HepG2 (cell line): ENCODE results near the gene SLC38A2. TPM values are rescaled to one million over a fixed set of nuclear protein-coding genes. Genes with fewer than 3 reads are reported as not detected.

Experiments
- ATAC-seq: fragments of 200-7000 bp; cut with Tn5 transposase; 3 replicates; pipeline ENCODE4 v1.9.1; 2020; ENCODE audit warnings: mild to moderate bottlenecking, moderate library complexity
- BruUV-seq: library from RNA; stranded (reverse); fragments of 400-500 nt; replicated peaks from 2 replicates; lab custom pipeline; 2021; lab: Mats Ljungman, UMichigan
- CTCF ChIA-PET: fragments of 300-600 bp; formaldehyde crosslinking; extraction: SDS; loops from one replicate; lab custom pipeline; 2021; ENCODE audit warnings: low total read pairs, inconsistent platforms, low intra/inter-chr PET ratio; lab: Yijun Ruan, JAX
- POLR2A ChIA-PET: fragments of 350-600 bp; sonication (Branson Sonifier 250); formaldehyde crosslinking; loops from one replicate; lab custom pipeline; 2020; ENCODE audit warnings: antibody characterized with exemption, inconsistent platforms; lab: Yijun Ruan, JAX
- DNase-seq: peaks from one replicate; pipeline ENCODE4 v3.0.0-alpha.2; 2015; ENCODE audit warnings: low spot score
- FAIRE-seq: peaks from 3 replicates; lab custom pipeline; 2011; peaks lifted over from hg19 to GRCh38; lab: Jason Lieb, UNC
- H2AFZ ChIP-seq: one replicate; pipeline ENCODE4 v1.6.1; 2011; ENCODE audit warnings: low read length, inconsistent platforms
- H3K27ac ChIP-seq: fragments of 300-600 bp; 3 replicates; pipeline ENCODE4 v1.8.0; 2011; ENCODE audit warnings: mixed run types, mild to moderate bottlenecking, mixed read lengths, low read length, inconsistent platforms; ENCODE audit not compliant: insufficient read depth; ENCODE audit errors: extremely low read length
- H3K27me3 ChIP-seq, 2 experiments: fragments of 200-600 bp in 1 of 2; 2 replicates in 1 of 2; 3 replicates in 1 of 2; pipeline versions ENCODE4 v1.6.0 to v1.8.0; 2011; ENCODE audit warnings: low read length in 2 of 2, mild to moderate bottlenecking in 2 of 2, moderate library complexity in 2 of 2, inconsistent platforms in 1 of 2; ENCODE audit not compliant: insufficient read depth in 2 of 2, control insufficient read depth in 1 of 2
- H3K36me3 ChIP-seq, 2 experiments: fragments of 200-600 bp in 1 of 2; replicated peaks in 1 of 2; 2 replicates in 1 of 2; 3 replicates in 1 of 2; pipeline versions ENCODE4 v1.5.1 to v1.8.0; 2011; ENCODE audit warnings: low read length in 2 of 2, inconsistent platforms in 1 of 2; ENCODE audit not compliant: insufficient read depth in 2 of 2, control insufficient read depth in 1 of 2
- H3K4me1 ChIP-seq: 2 replicates; pipeline ENCODE4 v1.5.1; 2012; ENCODE audit warnings: low read length, inconsistent platforms; ENCODE audit not compliant: insufficient read depth
- H3K4me2 ChIP-seq: 2 replicates; pipeline ENCODE4 v1.6.0; 2011; ENCODE audit warnings: low read depth, low read length, inconsistent platforms
- H3K4me3 ChIP-seq, 3 experiments: fragments of 200-600 bp in 1 of 3; sonication (generic), shearing (Covaris generic) in 1 of 3; replicated peaks in 1 of 3; 2 replicates each; pipeline ENCODE4 v1.5.1; 2011 to 2016; ENCODE audit warnings: low read length in 3 of 3, inconsistent platforms in 2 of 3, low read depth in 2 of 3, mild to moderate bottlenecking in 2 of 3, control low read depth in 1 of 3, mixed read lengths in 1 of 3; ENCODE audit not compliant: insufficient read depth in 1 of 3
- H3K79me2 ChIP-seq: one replicate; pipeline ENCODE4 v1.6.1; 2011; ENCODE audit warnings: low read length, inconsistent platforms; ENCODE audit not compliant: insufficient read depth
- H3K9ac ChIP-seq: 2 replicates; pipeline ENCODE4 v1.6.0; 2011; ENCODE audit warnings: mild to moderate bottlenecking, low read depth, low read length, inconsistent platforms; ENCODE audit not compliant: insufficient read depth
- H3K9me3 ChIP-seq: 2 replicates; pipeline ENCODE4 v1.5.1; 2012; ENCODE audit warnings: mild to moderate bottlenecking, low read length
- H4K20me1 ChIP-seq: 2 replicates; pipeline ENCODE4 v1.6.0; 2011; ENCODE audit warnings: inconsistent platforms, mild to moderate bottlenecking, low read length, moderate library complexity; ENCODE audit not compliant: insufficient read depth
- CEBPB ChIP-seq: IDR thresholded peaks from 2 replicates; pipeline ENCODE4 v1.6.1; 2011; ENCODE audit warnings: low read depth, low read length, improper control_type of control experiment, borderline replicate concordance
- CEBPG ChIP-seq: IDR thresholded peaks from 2 replicates; pipeline ENCODE4 v1.6.1; 2016
- ELF3 ChIP-seq: IDR thresholded peaks from 2 replicates; pipeline ENCODE4 v1.6.1; 2016; ENCODE audit warnings: missing genetic modification reagents, missing compliant biosample characterization
- HNRNPL ChIP-seq: fragments of 200-400 bp; formaldehyde crosslinking; IDR thresholded peaks from 2 replicates; pipeline ENCODE4 v1.6.1; 2017; ENCODE audit warnings: mild to moderate bottlenecking, low read depth, low read length
- MED1 ChIP-seq: sonication (generic); formaldehyde crosslinking; IDR thresholded peaks from 2 replicates; pipeline ENCODE4 v1.4.0; 2020; ENCODE audit warnings: missing genetic modification reagents
- PAF1 ChIP-seq: IDR thresholded peaks from 2 replicates; pipeline ENCODE4 v1.6.1; 2016; ENCODE audit warnings: missing genetic modification reagents, missing compliant biosample characterization
- POLR2A ChIP-seq, 2 experiments: IDR thresholded peaks; 2 replicates each; pipeline ENCODE4 v1.6.1; 2011; ENCODE audit warnings: low read depth in 2 of 2, low read length in 2 of 2, mild to moderate bottlenecking in 1 of 2, moderate library complexity in 1 of 2; ENCODE audit not compliant: insufficient read depth in 1 of 2
- POLR2AphosphoS5 ChIP-seq: IDR thresholded peaks from 2 replicates; pipeline ENCODE4 v1.6.1; 2012; ENCODE audit warnings: low read depth, low read length
- POLR2G ChIP-seq: fragments of 200-400 bp; formaldehyde crosslinking; IDR thresholded peaks from 2 replicates; pipeline ENCODE4 v1.6.1; 2018; ENCODE audit warnings: mild to moderate bottlenecking, low read depth, low read length, moderate library complexity
- RARG ChIP-seq: sonication (generic); formaldehyde crosslinking; IDR thresholded peaks from 2 replicates; pipeline ENCODE4 v1.4.0; 2020; ENCODE audit warnings: low read depth, mild to moderate bottlenecking, missing genetic modification reagents
- RBAK ChIP-seq: sonication (generic); formaldehyde crosslinking; IDR thresholded peaks from 2 replicates; pipeline ENCODE4 v1.5.1; 2020; ENCODE audit warnings: mild to moderate bottlenecking, missing genetic modification reagents
- RBM22 ChIP-seq: fragments of 200-400 bp; formaldehyde crosslinking; optimal IDR thresholded peaks from 2 replicates; pipeline ENCODE3; 2017; ENCODE audit warnings: mild to moderate bottlenecking, low read length, moderate library complexity
- SNRNP70 ChIP-seq: fragments of 200-400 bp; formaldehyde crosslinking; IDR thresholded peaks from 2 replicates; pipeline ENCODE4 v1.6.1; 2017; ENCODE audit warnings: mild to moderate bottlenecking, low read depth, low read length, moderate library complexity
- SRY ChIP-seq: sonication (generic); formaldehyde crosslinking; IDR thresholded peaks from 2 replicates; pipeline ENCODE4 v1.8.0; 2022; ENCODE audit warnings: mild to moderate bottlenecking, missing genetic modification reagents
- SSRP1 ChIP-seq: IDR thresholded peaks from 2 replicates; pipeline ENCODE4 v1.6.1; 2016; ENCODE audit warnings: control low read depth
- WIZ ChIP-seq: sonication (generic); formaldehyde crosslinking; IDR thresholded peaks from 2 replicates; pipeline ENCODE4 v1.5.1; 2020; ENCODE audit warnings: mild to moderate bottlenecking, missing genetic modification reagents
- ZC3H13 ChIP-seq: sonication (generic); formaldehyde crosslinking; IDR thresholded peaks from 2 replicates; pipeline ENCODE4 v1.8.1; 2023; ENCODE audit warnings: mild to moderate bottlenecking, missing genetic modification reagents, moderate library complexity
- ZMYM4 ChIP-seq: sonication (generic); formaldehyde crosslinking; IDR thresholded peaks from 2 replicates; pipeline ENCODE4 v1.8.1; 2023; ENCODE audit warnings: mild to moderate bottlenecking, missing genetic modification reagents
- ZNF569 ChIP-seq: sonication (generic); formaldehyde crosslinking; IDR thresholded peaks from 2 replicates; pipeline ENCODE4 v1.5.0; 2020; ENCODE audit warnings: mild to moderate bottlenecking, missing genetic modification reagents, moderate library complexity, borderline replicate concordance
- WGBS: methylation state at CpG from one replicate; pipeline ENCODE4 v1.1.6; 2017; ENCODE audit warnings: low lambda C conversion rate; 5-methylcytosine and 5-hydroxymethylcytosine counted together
- in situ Hi-C: cut with HindIII; loops from 2 replicates; pipeline ENCODE4 v1.10.0; 2017; ENCODE audit warnings: low pct_unique_long_range_greater_than_20kb; ENCODE audit not compliant: extremely low pct_ligation_motif_present
- intact Hi-C: fragments of 100-400 bp; cut with micrococcal nuclease; formaldehyde crosslinking; loops from one replicate; pipeline ENCODE4 v1.10.0; 2022; ENCODE audit not compliant: unreplicated experiment
- polyA plus RNA-seq, 8 experiments: library from polyadenylated mRNA; depleted of rRNA in 3 of 8; stranded (reverse) in 7 of 8; unstranded in 1 of 8; fragments of >200 nt; fragmentation: Illumina TruSeq in 4 of 8; extraction: Trizol in 4 of 8; gene quantifications; 2 replicates each; pipeline versions ENCODE4 v1.2.1 to v1.2.3, GENCODE V29; 2011 to 2016; ENCODE audit warnings: low read depth in 4 of 8, missing spikeins in 1 of 8, mixed read lengths in 1 of 8; ENCODE audit not compliant: insufficient read depth in 1 of 8
- total RNA-seq, 5 experiments: library from RNA; depleted of rRNA; stranded (reverse); fragments of >200 nt; fragmentation: Illumina TruSeq; extraction: Trizol; gene quantifications; 2 replicates each; pipeline ENCODE4 v1.2.3, GENCODE V29; 2016; ENCODE audit warnings: low read depth in 1 of 5
- TF ChIP-seq, protein P1 (sequence below): sonication (generic); formaldehyde crosslinking; conservative IDR thresholded peaks from 2 replicates; pipeline ENCODE4 v1.4.0; 2020; ENCODE audit warnings: missing genetic modification reagents
- TF ChIP-seq, protein P2 (sequence below): sonication (generic); formaldehyde crosslinking; IDR thresholded peaks from 2 replicates; pipeline ENCODE4 v1.4.0; 2020; ENCODE audit warnings: missing genetic modification reagents

Gene SLC38A2
- total and polyA plus RNA-seq, 2 of the 13 experiments (the other 11 are each of a cell fraction or from before 2014, with no cell fraction given): 368 to 880 TPM

DNA sequence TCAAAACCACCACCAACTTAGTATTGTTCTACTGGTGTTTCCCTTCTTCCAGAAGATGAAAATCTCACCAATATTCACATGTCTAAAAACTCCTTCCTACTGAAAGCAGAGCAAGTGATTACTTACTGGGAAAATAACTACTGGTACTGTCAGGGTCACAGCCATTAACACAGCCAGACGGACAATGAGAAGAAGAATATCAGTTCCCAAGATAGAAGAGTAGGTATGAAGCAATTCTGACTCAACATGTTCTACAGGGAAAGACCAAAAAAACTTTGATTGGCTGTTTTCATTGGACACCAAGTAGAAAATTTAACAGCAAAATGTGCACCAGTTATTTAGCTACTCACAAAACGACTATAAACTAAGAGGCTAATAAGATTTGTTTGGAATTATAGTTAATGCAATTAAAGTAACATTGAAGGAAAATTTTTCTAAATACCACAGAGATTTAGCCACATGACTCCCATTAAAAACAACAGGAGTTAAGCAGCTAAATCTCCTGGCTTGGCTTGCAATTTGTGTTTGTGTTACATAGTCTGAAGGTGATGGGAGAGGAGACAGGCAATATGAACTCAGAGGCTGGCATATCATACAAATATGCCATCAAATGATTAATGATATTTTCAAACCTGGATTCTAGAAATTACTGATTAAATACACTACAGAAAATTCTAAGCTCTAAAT, 9.5 kb downstream of the SLC38A2 start:
- no TSS peak for BruUV-seq
- FAIRE-seq: no peak
- Histone ChIP-seq H3K4me1 (peaks cover 53% of the 10 kb centered on the region), H3K27ac (no peak overlapping the region), H3K27me3 (no peaks in the 10 kb centered on the region), H3K79me2 (peaks cover 17% of the 10 kb centered on the region), H2AFZ (no peak overlapping the region), H3K36me3 (peaks cover 25 to 72% of the 10 kb centered on the region in 2 experiments), H3K4me3 (peak overlapping the region in 1 of 3 experiments; percentile 6; a peak in 2 of 6 replicates), H4K20me1 (peaks cover 100% of the 10 kb centered on the region), H3K9ac (no peak overlapping the region), H3K9me3 (no peaks in the 10 kb centered on the region), H3K4me2 (peak overlapping the region; percentile 94; the same call in 1 of the 2 replicates)
- ChIA-PET CTCF (no interaction called here), POLR2A (interaction anchor here (1.2 to 1.7 kb wide), 2 partner anchors 10 to 217 kb away, joined by 3 to 8 read pairs; partner anchors contain the start of gene SLC38A2)
- 66% methylated on average over 2 of the region's 2 CpGs for WGBS
- intact Hi-C loops (loop anchor here (10.0 kb wide), 1 partner anchor 368 kb away; the partner anchor contains the start of gene SCAF11), in situ Hi-C loops (no loop called here)
- ATAC-seq: no peak
- no peak for DNase-seq
- TF ChIP-seq CEBPG (CRISPR knock-in tag) (peak; percentile 45; the same call in 1 of the 2 replicates), POLR2G (peak; percentile 75), ELF3 (CRISPR knock-in tag) (0 out of 2 replicates have a peak, but pooled peaks have one; percentile 7), WIZ (no peak), POLR2AphosphoS5 (peak; percentile 68; the same call in 1 of the 2 replicates), ZC3H13 (CRISPR knock-in tag) (0 out of 2 replicates have a peak, but pooled peaks have one; percentile 33), RBM22 (peak; percentile 94), PAF1 (CRISPR knock-in tag) (peak; percentile 95), SSRP1 (CRISPR knock-in tag) (peak; percentile 96), CEBPB (peak; percentile 17; the same call in 1 of the 2 replicates), MED1 (CRISPR knock-in tag) (0 out of 2 replicates have a peak, but pooled peaks have one; percentile 14), ZMYM4 (no peak), SRY (CRISPR knock-in tag) (no peak), SNRNP70 (no peak), HNRNPL (peak; percentile 26; the same call in 1 of the 2 replicates), POLR2A (IDR thresholded peaks at IDR 0.05; ENCODE audit: insufficient read depth in 1 of 2, low read depth in 2 of 2, low read length in 2 of 2) (peak; percentile 43 to 54; a peak in 3 of 4 replicates), RBAK (no peak), RARG (CRISPR knock-in tag) (0 out of 2 replicates have a peak, but pooled peaks have one; percentile 36), ZNF569 (CRISPR knock-in tag) (no peak)
- TF ChIP-seq, protein P1, sequence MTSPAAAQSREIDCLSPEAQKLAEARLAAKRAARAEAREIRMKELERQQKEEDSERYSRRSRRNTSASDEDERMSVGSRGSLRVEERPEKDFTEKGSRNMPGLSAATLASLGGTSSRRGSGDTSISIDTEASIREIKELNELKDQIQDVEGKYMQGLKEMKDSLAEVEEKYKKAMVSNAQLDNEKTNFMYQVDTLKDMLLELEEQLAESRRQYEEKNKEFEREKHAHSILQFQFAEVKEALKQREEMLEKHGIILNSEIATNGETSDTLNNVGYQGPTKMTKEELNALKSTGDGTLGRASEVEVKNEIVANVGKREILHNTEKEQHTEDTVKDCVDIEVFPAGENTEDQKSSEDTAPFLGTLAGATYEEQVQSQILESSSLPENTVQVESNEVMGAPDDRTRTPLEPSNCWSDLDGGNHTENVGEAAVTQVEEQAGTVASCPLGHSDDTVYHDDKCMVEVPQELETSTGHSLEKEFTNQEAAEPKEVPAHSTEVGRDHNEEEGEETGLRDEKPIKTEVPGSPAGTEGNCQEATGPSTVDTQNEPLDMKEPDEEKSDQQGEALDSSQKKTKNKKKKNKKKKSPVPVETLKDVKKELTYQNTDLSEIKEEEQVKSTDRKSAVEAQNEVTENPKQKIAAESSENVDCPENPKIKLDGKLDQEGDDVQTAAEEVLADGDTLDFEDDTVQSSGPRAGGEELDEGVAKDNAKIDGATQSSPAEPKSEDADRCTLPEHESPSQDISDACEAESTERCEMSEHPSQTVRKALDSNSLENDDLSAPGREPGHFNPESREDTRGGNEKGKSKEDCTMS (CRISPR knock-in tag): no peak
- TF ChIP-seq, protein P2, sequence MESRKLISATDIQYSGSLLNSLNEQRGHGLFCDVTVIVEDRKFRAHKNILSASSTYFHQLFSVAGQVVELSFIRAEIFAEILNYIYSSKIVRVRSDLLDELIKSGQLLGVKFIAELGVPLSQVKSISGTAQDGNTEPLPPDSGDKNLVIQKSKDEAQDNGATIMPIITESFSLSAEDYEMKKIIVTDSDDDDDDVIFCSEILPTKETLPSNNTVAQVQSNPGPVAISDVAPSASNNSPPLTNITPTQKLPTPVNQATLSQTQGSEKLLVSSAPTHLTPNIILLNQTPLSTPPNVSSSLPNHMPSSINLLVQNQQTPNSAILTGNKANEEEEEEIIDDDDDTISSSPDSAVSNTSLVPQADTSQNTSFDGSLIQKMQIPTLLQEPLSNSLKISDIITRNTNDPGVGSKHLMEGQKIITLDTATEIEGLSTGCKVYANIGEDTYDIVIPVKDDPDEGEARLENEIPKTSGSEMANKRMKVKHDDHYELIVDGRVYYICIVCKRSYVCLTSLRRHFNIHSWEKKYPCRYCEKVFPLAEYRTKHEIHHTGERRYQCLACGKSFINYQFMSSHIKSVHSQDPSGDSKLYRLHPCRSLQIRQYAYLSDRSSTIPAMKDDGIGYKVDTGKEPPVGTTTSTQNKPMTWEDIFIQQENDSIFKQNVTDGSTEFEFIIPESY (CRISPR knock-in tag): no peak
